Anterior cingulate cortex (tissue), 58 donors: ENCODE results near the gene CCM2L.

Experiments used
- DNase-seq, 58 donors: peaks; one replicate each; lab custom pipeline; 2025; lab: John Stamatoyannopoulos, UW

CCM2L gene

GRCh38 chr20:32080783-32081182 lies 70.5 kb downstream of the CCM2L start:
- no peak for DNase-seq
